HG03460 (cell line): ENCODE measurements around the gene GIPC1.
A peak's percentile ranks its signal among the peaks of the same experiment; 100 is the strongest.
"Not testable (repeated sequence)": the region's sequence is repeated elsewhere in the genome, so short reads cannot be mapped to it uniquely, and the experiment has no call there.

Experiments used
- ATAC-seq: cut with Tn5 transposase; IDR thresholded peaks from one replicate; pipeline ENCODE4 v1.9.1; 2021; ENCODE audit not compliant: unreplicated experiment

The GIPC1 gene

GRCh38 chr19:14472202-14472938 lies 23.6 kb downstream of the GIPC1 start:
- no peak for ATAC-seq

GRCh38 chr19:14471436-14472187 lies 24.3 kb downstream of the GIPC1 start:
- ATAC-seq, result no peak

- ATAC-seq, result no peak
Measured at GRCh38 chr19:14470031-14470876, 25.7 kb downstream of the GIPC1 start.

- ATAC-seq, result no peak
Measured at GRCh38 chr19:14467816-14468215, 28.1 kb downstream of the GIPC1 start.

GRCh38 chr19:14467391-14467790 lies 28.5 kb downstream of the GIPC1 start:
- no peak for ATAC-seq

- no peak for ATAC-seq
Measured at GRCh38 chr19:14463747-14464146, 32.2 kb downstream of the GIPC1 start.

GRCh38 chr19:14462401-14462800 lies 33.5 kb downstream of the GIPC1 start:
- ATAC-seq, result not testable (repeated sequence)

- no peak for ATAC-seq
Measured at GRCh38 chr19:14460935-14461334, 35.0 kb downstream of the GIPC1 start.

- ATAC-seq, result no peak
Measured at GRCh38 chr19:14459703-14460102, 36.2 kb downstream of the GIPC1 start.

GRCh38 chr19:14452303-14452702 lies 43.6 kb downstream of the GIPC1 start:
- not testable (repeated sequence) for ATAC-seq

GRCh38 chr19:14450876-14451275 lies 45.1 kb downstream of the GIPC1 start:
- no peak for ATAC-seq

GRCh38 chr19:14450168-14450874 lies 45.6 kb downstream of the GIPC1 start:
- ATAC-seq, result no peak

- ATAC-seq, result no peak
Measured at GRCh38 chr19:14449321-14449720, 46.6 kb downstream of the GIPC1 start.

GRCh38 chr19:14446336-14447036 lies 49.4 kb downstream of the GIPC1 start:
- no peak for ATAC-seq

- no peak for ATAC-seq
Measured at GRCh38 chr19:14443632-14444216, 52.2 kb downstream of the GIPC1 start.

- ATAC-seq, result no peak
Measured at GRCh38 chr19:14442891-14443631, 52.9 kb downstream of the GIPC1 start.

- no peak for ATAC-seq
Measured at GRCh38 chr19:14441041-14441938, 54.6 kb downstream of the GIPC1 start.

- peak; percentile 84 for ATAC-seq
Measured at GRCh38 chr19:14440049-14440448, 55.9 kb downstream of the GIPC1 start.
